GM11168 (cell line): ENCODE data around the gene TMEM184A.

Experiments
- in situ Hi-C: fragments of 300-500 bp; cut with MboI; formaldehyde crosslinking; loops from one replicate; pipeline ENCODE4 v1.12.0; 2022; ENCODE audit warnings: low sequenced_read_pairs; ENCODE audit not compliant: unreplicated experiment

TMEM184A gene

GRCh38 chr7:1569440-1569832 is 13.4 kb upstream of the TMEM184A start:
- in situ Hi-C loops: no loop called here

DNA sequence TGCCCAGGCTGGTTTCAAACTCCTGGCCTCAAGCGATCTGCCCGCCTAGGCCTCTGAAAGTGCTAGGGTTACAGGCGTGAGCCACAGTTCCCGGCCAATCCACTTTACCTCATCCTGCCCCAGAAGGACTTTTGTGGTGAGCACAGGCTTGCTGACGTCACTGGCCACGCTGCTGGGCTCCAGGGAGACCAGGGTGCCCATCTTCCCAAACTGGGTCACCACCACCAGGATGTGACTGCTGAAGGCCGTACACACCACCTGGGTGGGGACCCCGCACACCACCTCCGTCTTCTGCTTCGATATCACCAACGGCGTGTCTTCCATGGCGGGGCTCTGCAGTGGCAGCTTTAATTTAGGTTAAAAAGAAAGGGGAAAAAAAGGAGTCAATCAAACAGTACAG is 13.0 kb upstream of the TMEM184A start:
- in situ Hi-C loops: no loop called here

GRCh38 chr7:1567896-1568510 is 12.0 kb upstream of the TMEM184A start:
- in situ Hi-C loops: no loop called here

GRCh38 chr7:1567049-1567771 is 11.2 kb upstream of the TMEM184A start:
- in situ Hi-C loops: no loop called here

DNA sequence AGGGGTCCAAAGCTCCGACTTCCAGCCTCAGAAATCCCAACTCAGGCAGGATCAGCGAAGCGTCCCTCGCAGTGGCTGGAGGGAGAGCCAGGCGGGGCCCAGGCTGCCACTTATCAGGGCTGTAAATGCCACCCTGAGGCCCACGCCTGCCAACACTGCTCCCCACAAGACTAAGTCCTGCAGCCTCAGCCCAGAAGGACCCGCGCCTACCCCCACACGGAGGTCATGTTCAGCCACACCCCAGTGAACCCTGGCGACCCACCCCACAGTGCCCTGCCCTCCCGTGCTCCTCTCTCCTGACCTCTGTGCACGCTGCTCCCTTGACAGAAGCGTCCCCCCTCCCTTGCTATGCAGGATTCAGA is 10.7 kb upstream of the TMEM184A start:
- in situ Hi-C loops: no loop called here

- in situ Hi-C loops: no loop called here
These were observed 8.6 kb upstream of the TMEM184A start for GRCh38 chr7:1564603-1565022.

GRCh38 chr7:1563981-1564602 is 8.1 kb upstream of the TMEM184A start:
- in situ Hi-C loops: no loop called here

DNA sequence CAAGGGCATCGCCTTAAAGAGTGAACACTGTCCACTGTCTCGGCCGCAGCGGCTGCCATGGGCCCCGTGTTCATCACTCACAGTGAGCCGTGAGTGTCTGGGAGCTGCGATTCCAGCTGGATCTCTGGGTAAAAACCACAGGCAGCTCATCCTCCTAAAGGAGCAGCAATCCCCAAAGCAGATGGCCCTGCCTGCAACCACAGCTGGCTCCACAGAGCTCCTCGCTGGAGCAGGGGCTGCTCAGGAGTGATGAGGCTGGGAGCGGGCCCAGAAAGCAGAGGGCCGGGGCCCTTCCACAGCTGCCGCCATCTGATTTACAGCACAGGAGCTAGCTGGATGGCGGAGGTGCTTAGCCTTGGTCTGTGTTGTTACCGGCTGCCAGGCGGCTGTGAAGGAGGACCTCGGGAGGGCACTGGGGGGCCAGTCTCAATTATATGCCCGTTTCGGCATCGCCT is 6.6 kb upstream of the TMEM184A start:
- in situ Hi-C loops: no loop called here

- in situ Hi-C loops: no loop called here
These were observed 6.1 kb upstream of the TMEM184A start for GRCh38 chr7:1562116-1562515.

- in situ Hi-C loops: no loop called here
These were observed 5.3 kb upstream of the TMEM184A start for GRCh38 chr7:1561036-1561940.

DNA sequence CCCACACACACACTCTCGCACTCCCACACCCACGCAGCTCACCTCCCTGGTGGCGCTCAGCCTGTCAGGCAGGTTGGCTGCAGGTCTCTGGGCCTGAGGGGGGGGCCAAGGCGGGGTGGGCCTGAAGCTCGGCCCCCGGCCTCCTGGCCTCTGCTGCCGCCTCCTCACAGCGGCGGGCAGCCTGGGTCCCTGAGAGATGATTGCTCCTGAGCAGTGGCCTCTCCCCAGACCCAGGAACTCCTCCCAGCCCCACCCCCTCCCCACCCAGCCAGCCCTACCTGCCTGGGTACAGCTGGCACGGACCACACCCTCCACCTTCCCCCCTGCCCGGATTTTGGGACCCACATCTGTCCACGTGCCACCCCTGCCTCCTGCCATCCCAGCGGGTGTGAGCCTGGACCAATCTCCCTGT is 4.6 kb upstream of the TMEM184A start:
- in situ Hi-C loops: no loop called here

DNA sequence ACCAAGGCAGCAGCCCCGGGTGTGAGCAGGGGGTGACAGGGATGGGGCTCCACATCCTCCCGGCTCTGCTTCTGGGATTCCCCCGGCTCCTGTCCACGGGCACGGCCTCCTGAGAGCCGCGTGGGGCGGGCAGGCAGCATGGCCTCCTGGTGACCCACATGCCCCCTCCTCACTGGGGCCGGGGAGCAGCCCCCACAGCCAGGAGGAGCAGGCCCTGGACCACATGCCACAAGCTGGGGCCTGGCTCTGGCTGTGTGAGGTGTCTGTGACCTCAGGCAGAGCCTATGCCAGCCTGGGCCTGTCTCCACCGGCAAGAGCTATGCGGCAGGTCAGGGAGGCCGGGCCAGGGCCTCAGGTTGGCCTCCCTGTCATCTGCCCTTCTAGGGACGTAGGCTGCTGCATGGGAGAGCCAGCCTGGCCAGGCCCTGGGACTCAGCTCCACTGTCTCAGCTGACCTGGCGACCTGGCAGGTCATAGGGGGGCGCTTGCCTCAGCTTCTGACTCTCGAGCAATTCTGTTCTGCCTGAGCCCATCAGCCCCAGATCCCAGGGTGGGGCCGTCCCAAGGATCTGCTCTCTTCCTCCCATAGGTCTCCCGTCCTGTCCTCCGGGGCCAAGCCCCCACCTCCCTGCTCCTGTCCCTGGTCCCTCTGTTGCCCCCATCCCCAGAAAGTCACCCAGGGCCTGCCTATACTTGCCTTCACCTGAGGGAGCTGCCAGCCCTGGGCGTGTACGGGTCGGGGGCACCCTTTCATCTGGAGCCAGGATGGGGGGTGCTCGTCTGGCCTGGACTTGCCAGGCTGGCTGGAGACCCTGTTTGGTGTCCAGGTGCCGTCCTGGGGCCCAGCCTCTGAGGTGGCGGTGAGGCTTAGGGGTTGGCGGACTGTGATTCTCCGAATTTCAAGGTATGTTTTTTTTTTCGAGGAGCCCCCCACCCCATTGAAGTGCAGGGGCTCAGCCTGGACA is 3.9 kb upstream of the TMEM184A start:
- in situ Hi-C loops: no loop called here

DNA sequence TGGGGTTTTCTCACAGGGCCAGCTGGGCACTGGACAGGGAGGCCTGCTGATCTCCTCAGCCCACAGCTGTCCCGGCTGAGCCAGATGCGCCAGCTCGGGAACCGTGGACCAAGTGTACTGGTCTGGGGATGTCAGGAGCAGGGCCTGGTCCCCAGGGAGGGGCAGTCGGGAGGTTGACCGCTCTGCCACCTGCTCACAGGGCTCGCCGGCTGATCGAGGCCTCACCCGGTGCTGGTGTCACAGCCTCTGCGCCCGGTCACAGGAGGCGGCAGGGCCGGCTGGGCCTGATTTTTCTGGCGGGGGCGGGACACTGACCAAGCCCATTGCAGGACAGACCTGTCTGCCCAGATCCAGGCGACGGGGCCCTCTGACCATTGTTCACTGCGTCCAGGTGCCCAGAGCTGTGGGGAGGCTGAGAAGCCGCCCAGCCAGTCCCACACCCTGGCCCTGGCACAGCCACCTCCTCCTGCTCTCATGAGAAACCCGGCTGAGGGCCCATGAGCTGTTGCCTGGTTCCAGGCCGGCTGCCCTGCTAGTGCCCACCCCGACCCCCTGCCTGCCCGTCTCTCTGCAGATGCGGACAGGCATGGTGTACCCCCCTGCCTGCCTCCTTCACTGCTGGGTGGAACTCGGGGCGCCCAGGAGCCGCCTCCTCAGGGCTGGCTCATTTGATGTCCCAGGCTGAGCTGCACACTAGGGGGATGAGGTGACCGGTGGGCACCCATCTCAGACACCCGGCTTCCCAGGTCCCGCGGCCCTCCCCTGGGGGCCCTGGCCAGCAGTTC is 3.0 kb upstream of the TMEM184A start:
- in situ Hi-C loops: no loop called here

DNA sequence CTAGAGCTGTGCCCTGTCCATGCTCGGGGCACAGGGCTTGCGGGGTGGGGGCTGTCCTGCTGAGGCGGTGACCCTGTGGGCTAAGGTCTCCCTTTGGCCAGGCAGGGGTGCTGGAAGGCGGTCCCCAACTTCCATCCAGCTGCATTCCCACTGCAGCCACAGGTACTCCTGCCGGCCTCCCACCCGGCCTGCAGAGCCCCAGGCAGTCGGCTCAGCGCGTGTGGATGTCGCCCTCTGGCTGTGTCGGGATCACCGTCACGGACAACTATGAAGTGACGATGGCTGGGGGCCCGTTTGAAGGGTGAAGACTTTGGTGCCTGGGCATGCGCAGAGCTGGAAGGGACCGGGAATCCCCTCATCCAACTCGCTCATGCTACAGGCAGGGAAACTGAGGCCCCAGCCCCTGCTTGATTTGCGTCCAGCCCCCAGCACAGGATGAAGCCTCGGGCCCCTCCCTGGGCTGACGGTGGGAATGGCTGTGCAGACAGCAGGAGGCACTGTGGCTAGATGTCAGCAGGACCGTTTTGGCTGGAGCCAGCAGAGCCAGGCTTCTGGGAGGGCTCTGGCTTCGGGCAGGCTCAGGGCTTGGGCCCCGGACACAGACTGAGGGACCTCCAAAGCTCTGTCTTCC is 2.3 kb upstream of the TMEM184A start:
- in situ Hi-C loops: no loop called here

DNA sequence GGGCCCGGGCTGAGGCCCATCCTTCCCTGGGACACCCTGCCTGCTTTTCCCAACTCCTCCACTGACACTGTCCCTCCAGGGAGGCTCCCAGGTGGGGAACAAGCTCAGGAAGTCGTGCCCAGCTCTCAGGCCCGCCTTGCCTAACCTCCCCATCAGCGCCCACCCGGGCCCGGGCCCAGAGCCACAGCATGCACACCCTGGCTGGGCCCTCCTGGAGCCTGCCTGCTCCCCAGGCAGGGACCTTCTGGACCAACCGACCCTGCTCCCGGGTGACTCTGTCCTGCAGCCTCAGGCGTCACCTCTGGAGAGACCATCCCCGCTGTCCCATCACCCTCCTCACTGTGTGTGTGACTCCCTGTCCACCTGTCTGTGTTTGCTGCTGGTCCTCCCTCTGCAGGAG is 1.8 kb upstream of the TMEM184A start:
- in situ Hi-C loops: no loop called here

DNA sequence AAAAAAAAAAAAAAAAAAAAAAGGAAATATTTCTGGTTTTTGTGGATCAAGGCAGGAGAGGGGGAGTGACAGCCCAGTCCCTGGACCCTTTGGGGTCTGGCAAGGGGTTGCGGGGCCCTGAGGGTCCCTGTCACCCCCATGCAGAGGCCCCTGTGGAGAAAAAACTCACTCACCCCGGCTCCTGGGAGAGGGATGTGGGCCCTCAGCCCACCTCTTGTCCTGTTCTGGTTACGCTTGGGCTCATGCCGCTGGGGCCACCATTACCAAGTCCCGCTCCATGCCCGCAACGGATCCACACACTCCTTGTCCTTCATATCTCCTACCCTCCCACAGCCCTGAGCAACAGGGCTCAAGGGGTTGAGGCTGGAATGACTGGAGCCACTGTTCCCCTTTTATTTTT is 1.0 kb upstream of the TMEM184A start:
- in situ Hi-C loops: no loop called here

GRCh38 chr7:1555046-1555812 is 776 bp downstream of the TMEM184A start:
- in situ Hi-C loops: no loop called here
